PC-3 (cell line): ENCODE data around the gene CTNND2. TPM values are rescaled to one million over a fixed set of nuclear protein-coding genes. Genes with fewer than 3 reads are reported as not detected.

Experiments
- ATAC-seq: fragments of 200-7000 bp; cut with Tn5 transposase; 2 replicates; pipeline ENCODE4 v1.9.1; 2020; ENCODE audit warnings: mild to moderate bottlenecking, moderate library complexity
- BruUV-seq: library from RNA; stranded (reverse); fragments of 400-500 nt; replicated peaks from 2 replicates; lab custom pipeline; 2021; lab: Mats Ljungman, UMichigan
- CTCF ChIA-PET: fragments of 300-600 bp; sonication (Branson Sonifier 250); formaldehyde crosslinking; loops from one replicate; lab custom pipeline; 2022; ENCODE audit warnings: antibody characterized with exemption; lab: Charles Lee
- POLR2A ChIA-PET: fragments of 300-600 bp; sonication (Branson Sonifier 250); formaldehyde crosslinking; loops from one replicate; lab custom pipeline; 2022; ENCODE audit warnings: antibody characterized with exemption; ENCODE audit not compliant: unreplicated experiment; lab: Charles Lee
- DNase-seq: peaks from one replicate; pipeline ENCODE4 v3.0.0-alpha.2; 2015
- H2AFZ ChIP-seq: fragments of 300-600 bp; sonication (generic); 2 replicates; pipeline ENCODE4 v1.6.0; 2016; ENCODE audit warnings: antibody characterized with exemption, low read length
- H3F3A ChIP-seq: fragments of 300-600 bp; sonication (generic); one replicate; pipeline ENCODE4 v1.6.0; 2017; ENCODE audit warnings: antibody characterized with exemption, low read length, control low read depth, mild to moderate bottlenecking; ENCODE audit not compliant: unreplicated experiment
- H3K27ac ChIP-seq: fragments of 300-600 bp; sonication (generic); 2 replicates; pipeline ENCODE4 v1.5.1; 2016; ENCODE audit warnings: mild to moderate bottlenecking, low read length
- H3K27me3 ChIP-seq: fragments of 300-600 bp; sonication (generic); 2 replicates; pipeline ENCODE4 v1.6.1; 2016; ENCODE audit warnings: low read length, mixed read lengths
- H3K36me3 ChIP-seq: fragments of 300-600 bp; sonication (generic); 2 replicates; pipeline ENCODE4 v1.6.1; 2016; ENCODE audit warnings: low read depth, mixed run types, low read length, mixed read lengths
- H3K4me1 ChIP-seq: fragments of 300-600 bp; sonication (generic); 2 replicates; pipeline ENCODE4 v1.5.1; 2016; ENCODE audit warnings: low read length; ENCODE audit not compliant: insufficient read depth
- H3K4me2 ChIP-seq: fragments of 300-600 bp; sonication (generic); 2 replicates; pipeline ENCODE4 v1.6.0; 2016; ENCODE audit warnings: low read length
- H3K4me3 ChIP-seq: fragments of 300-600 bp; sonication (generic); 2 replicates; pipeline ENCODE4 v1.5.1; 2016; ENCODE audit warnings: mild to moderate bottlenecking, low read length, mixed read lengths
- H3K79me2 ChIP-seq: fragments of 300-600 bp; sonication (generic); 2 replicates; pipeline ENCODE4 v1.6.1; 2017; ENCODE audit warnings: low read length, mixed read lengths
- H3K9ac ChIP-seq: fragments of 300-600 bp; sonication (generic); 2 replicates; pipeline ENCODE4 v1.6.0; 2016; ENCODE audit warnings: mild to moderate bottlenecking, low read length
- H3K9me2 ChIP-seq: fragments of 300-600 bp; sonication (generic); replicated peaks from 2 replicates; pipeline ENCODE4 v1.6.1; 2016; ENCODE audit warnings: mixed run types, low read length, mixed read lengths
- H3K9me3 ChIP-seq: fragments of 300-600 bp; sonication (generic); 2 replicates; pipeline ENCODE4 v1.6.1; 2016; ENCODE audit warnings: low read length, mixed read lengths
- H4K20me1 ChIP-seq: fragments of 300-600 bp; sonication (generic); 2 replicates; pipeline ENCODE4 v1.6.1; 2016; ENCODE audit warnings: low read length, mixed read lengths
- CTCF ChIP-seq: fragments of 300-600 bp; sonication (generic); conservative IDR thresholded peaks from 2 replicates; pipeline ENCODE4 v1.5.1; 2017; ENCODE audit warnings: antibody characterized with exemption, low read depth, mild to moderate bottlenecking, low read length
- EZH2 ChIP-seq: fragments of 300-600 bp; sonication (generic); IDR thresholded peaks from one replicate; pipeline ENCODE4 v1.6.1; 2017; ENCODE audit warnings: antibody characterized with exemption, mild to moderate bottlenecking, low read length; ENCODE audit not compliant: unreplicated experiment
- EZH2phosphoT487 ChIP-seq: fragments of 300-600 bp; sonication (generic); IDR thresholded peaks from 2 replicates; pipeline ENCODE4 v1.6.1; 2018; ENCODE audit warnings: mild to moderate bottlenecking, antibody characterized with exemption, low read length, borderline replicate concordance
- intact Hi-C: fragments of 100-400 bp; cut with micrococcal nuclease; formaldehyde crosslinking; loops from 2 replicates; pipeline ENCODE4 v1.9.0; 2023
- total RNA-seq: library from RNA; depleted of rRNA; stranded (reverse); fragments of >200 nt; gene quantifications from 2 replicates; pipeline ENCODE4 v1.2.3, GENCODE V29; 2014

The CTNND2 gene
- total RNA-seq, 1 experiment from 2014 or later, result 1.8 TPM

- ChIA-PET CTCF (no interaction called here), POLR2A (no interaction called here)
- Histone ChIP-seq H3K36me3 (no peaks in the 10 kb centered on the region), H3K9me2 (no peaks in the 10 kb centered on the region), H3F3A (no peaks in the 10 kb centered on the region), H3K9me3 (no peaks in the 10 kb centered on the region), H3K27me3 (no peaks in the 10 kb centered on the region), H3K4me1 (no peaks in the 10 kb centered on the region), H4K20me1 (no peaks in the 10 kb centered on the region), H3K27ac (no peak overlapping the region), H3K79me2 (no peaks in the 10 kb centered on the region), H3K4me3 (no peak overlapping the region), H3K4me2 (no peak overlapping the region), H3K9ac (no peak overlapping the region), H2AFZ (no peak overlapping the region)
- no peak for ATAC-seq
- no peak for TF ChIP-seq CTCF
- TF ChIP-seq EZH2, result no peak
- intact Hi-C loops, result no loop called here
- no peak for DNase-seq
- no TSS peak for BruUV-seq
Measured at GRCh38 chr5:10946050-10946449, 958.2 kb downstream of the CTNND2 start.

DNA sequence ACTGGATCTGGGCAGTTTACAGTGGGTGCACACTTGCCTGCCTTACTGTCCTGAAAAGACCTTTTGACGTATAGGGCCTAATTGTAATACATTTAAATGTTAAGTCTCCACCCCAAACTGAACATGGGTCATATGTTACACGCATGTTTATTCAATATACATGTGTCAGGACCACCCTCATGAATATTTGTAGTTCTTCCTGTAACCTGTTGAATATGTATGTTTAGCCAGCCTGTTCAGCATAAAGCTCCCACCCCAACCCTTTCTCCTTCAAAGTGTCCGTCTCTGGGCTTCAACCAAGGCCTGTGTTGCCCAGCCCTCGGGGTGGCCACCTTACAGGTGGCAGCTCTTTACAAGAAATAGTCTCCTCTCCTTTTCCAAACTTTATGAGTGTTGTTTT lies 962.3 kb downstream of the CTNND2 start:
- Histone ChIP-seq H3K9me3 (no peaks in the 10 kb centered on the region), H2AFZ (no peak overlapping the region), H3K36me3 (no peaks in the 10 kb centered on the region), H3K27me3 (no peaks in the 10 kb centered on the region), H3K4me1 (no peaks in the 10 kb centered on the region), H4K20me1 (no peaks in the 10 kb centered on the region), H3K4me3 (no peak overlapping the region), H3K79me2 (no peaks in the 10 kb centered on the region), H3K9me2 (no peaks in the 10 kb centered on the region), H3F3A (no peaks in the 10 kb centered on the region), H3K27ac (no peak overlapping the region), H3K4me2 (no peak overlapping the region), H3K9ac (no peak overlapping the region)
- ChIA-PET CTCF (no interaction called here), POLR2A (no interaction called here)
- DNase-seq, result no peak
- BruUV-seq, result no TSS peak
- intact Hi-C loops, result no loop called here
- no peak for ATAC-seq
- TF ChIP-seq EZH2phosphoT487 (no peak), EZH2 (no peak), CTCF (no peak)

DNA sequence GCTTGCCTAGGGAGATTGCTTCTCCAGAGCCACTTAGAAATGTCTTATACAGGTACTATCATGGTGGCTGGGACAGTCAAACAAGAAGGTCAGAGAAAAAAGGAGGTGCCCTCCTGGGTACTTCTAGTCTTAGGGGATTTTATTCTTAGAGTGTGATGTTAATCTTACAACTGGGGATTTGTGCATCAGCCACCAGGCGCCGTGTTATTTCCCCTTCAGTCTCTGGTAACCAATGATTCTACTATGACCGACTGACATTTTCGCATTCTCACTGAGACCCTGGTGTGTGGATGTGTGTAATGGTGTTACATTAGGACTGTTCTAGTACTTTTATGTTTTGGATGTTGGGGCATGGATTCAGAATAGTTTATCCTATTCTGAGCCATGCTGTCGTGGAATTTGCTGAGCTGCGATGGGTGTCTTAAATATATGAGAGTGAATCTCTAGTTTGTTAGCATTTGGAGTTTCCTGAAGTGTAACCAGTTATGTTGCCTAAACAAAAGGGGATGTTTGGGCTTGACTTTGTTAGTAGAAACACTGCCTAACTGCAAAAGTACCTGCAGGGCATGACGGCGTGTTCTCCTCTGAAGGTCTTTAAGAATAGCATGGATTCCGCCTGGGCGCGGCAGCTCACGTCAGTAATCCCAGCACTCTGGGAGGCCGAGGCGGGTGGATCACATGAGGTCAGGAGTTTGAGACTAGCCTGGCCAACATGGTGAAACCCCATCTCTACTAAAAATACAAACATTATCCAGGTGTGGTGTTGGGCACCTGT lies 968.0 kb downstream of the CTNND2 start:
- no peaks in the 10 kb centered on the region for H3F3A ChIP-seq
- H3K9me3 ChIP-seq, result no peaks in the 10 kb centered on the region
- H3K79me2 ChIP-seq, result no peaks in the 10 kb centered on the region
- H3K36me3 ChIP-seq, result no peaks in the 10 kb centered on the region
- no peak overlapping the region for H2AFZ ChIP-seq
- intact Hi-C loops, result no loop called here
- H3K27ac ChIP-seq, result no peak overlapping the region
- H3K9me2 ChIP-seq, result no peaks in the 10 kb centered on the region
- no peaks in the 10 kb centered on the region for H3K27me3 ChIP-seq
- H4K20me1 ChIP-seq, result no peaks in the 10 kb centered on the region
- no peak overlapping the region for H3K4me3 ChIP-seq
- no peak for TF ChIP-seq EZH2
- TF ChIP-seq EZH2phosphoT487, result no peak
- no peak for TF ChIP-seq CTCF
- ATAC-seq (no peak), DNase-seq (no peak)
- CTCF ChIA-PET, result no interaction called here
- no TSS peak for BruUV-seq
- POLR2A ChIA-PET, result no interaction called here
- no peak overlapping the region for H3K4me2 ChIP-seq
- no peak overlapping the region for H3K9ac ChIP-seq
- H3K4me1 ChIP-seq, result no peaks in the 10 kb centered on the region
